Hepatocyte (in vitro differentiated cells): Measurements from ENCODE around the gene ART1. TPM values are rescaled to one million over a fixed set of nuclear protein-coding genes. Genes with fewer than 3 reads are reported as not detected.

Experiments
- DNase-seq: peaks from one replicate; pipeline ENCODE4 v3.0.0-alpha.2; 2016; ENCODE audit warnings: low spot score
- H2AFZ ChIP-seq: fragments of 200-600 bp; sonication (generic); 2 replicates; pipeline ENCODE4 v1.6.0; 2016; ENCODE audit warnings: antibody characterized with exemption, mild to moderate bottlenecking
- H3K27ac ChIP-seq: fragments of 200-600 bp; sonication (generic); 2 replicates; pipeline ENCODE4 v1.5.1; 2016; ENCODE audit warnings: mild to moderate bottlenecking
- H3K27me3 ChIP-seq: fragments of 200-600 bp; sonication (generic); 2 replicates; pipeline ENCODE4 v1.6.1; 2016
- H3K36me3 ChIP-seq: fragments of 200-600 bp; sonication (generic); replicated peaks from 2 replicates; pipeline ENCODE4 v1.5.1; 2016; ENCODE audit warnings: low read depth; ENCODE audit not compliant: insufficient read depth
- H3K4me1 ChIP-seq: fragments of 200-600 bp; sonication (generic); 2 replicates; pipeline ENCODE4 v1.5.1; 2016; ENCODE audit warnings: mild to moderate bottlenecking, moderate library complexity; ENCODE audit not compliant: insufficient read depth
- H3K4me2 ChIP-seq: fragments of 200-600 bp; sonication (generic); 2 replicates; pipeline ENCODE4 v1.6.0; 2016
- H3K4me3 ChIP-seq: fragments of 200-600 bp; sonication (generic); 2 replicates; pipeline ENCODE4 v1.5.1; 2016; ENCODE audit warnings: mild to moderate bottlenecking
- H3K79me2 ChIP-seq: fragments of 200-600 bp; sonication (generic); 2 replicates; pipeline ENCODE4 v1.6.0; 2017; ENCODE audit warnings: mild to moderate bottlenecking
- H3K9me2 ChIP-seq: fragments of 200-600 bp; sonication (generic); replicated peaks from 2 replicates; pipeline ENCODE4 v1.6.0; 2017; ENCODE audit warnings: mild to moderate bottlenecking; ENCODE audit not compliant: insufficient read depth
- H3K9me3 ChIP-seq: fragments of 200-600 bp; sonication (generic); 2 replicates; pipeline ENCODE4 v1.5.1; 2016; ENCODE audit warnings: low read depth, mild to moderate bottlenecking
- H4K20me1 ChIP-seq: fragments of 200-600 bp; sonication (generic); 2 replicates; pipeline ENCODE4 v1.6.0; 2016; ENCODE audit warnings: mild to moderate bottlenecking; ENCODE audit not compliant: insufficient read depth, poor library complexity, severe bottlenecking
- EZH2 ChIP-seq: fragments of 200-600 bp; sonication (generic); IDR thresholded peaks from 2 replicates; pipeline ENCODE4 v1.6.1; 2016; ENCODE audit warnings: antibody characterized with exemption, mild to moderate bottlenecking, borderline replicate concordance
- EZH2phosphoT487 ChIP-seq: fragments of 200-600 bp; sonication (generic); IDR thresholded peaks from one replicate; pipeline ENCODE4 v1.6.1; 2018; ENCODE audit warnings: antibody characterized with exemption, mild to moderate bottlenecking, low read depth, moderate library complexity; ENCODE audit not compliant: unreplicated experiment, severe bottlenecking
- WGBS: methylation state at CpG from one replicate; pipeline ENCODE4 v1.1.6; 2016; ENCODE audit warnings: low lambda C conversion rate; ENCODE audit errors: missing lambda C conversion rate; 5-methylcytosine and 5-hydroxymethylcytosine counted together
- polyA plus RNA-seq: library from polyadenylated mRNA; unstranded; fragments of >200 nt; fragmentation: Nextera tagmentation; extraction: Ambion mirVana; gene quantifications from 2 replicates; pipeline ENCODE4 v1.2.1, GENCODE V29; 2016
- total RNA-seq: library from RNA; depleted of rRNA; stranded (reverse); fragments of >200 nt; gene quantifications from 2 replicates; pipeline ENCODE4 v1.2.3, GENCODE V29; 2014
- TF ChIP-seq, protein P1 (sequence below): fragments of 200-600 bp; sonication (generic); IDR thresholded peaks from 2 replicates; pipeline ENCODE4 v1.5.1; 2016; ENCODE audit warnings: antibody characterized with exemption, mild to moderate bottlenecking; ENCODE audit not compliant: poor library complexity

The ART1 gene
- total and polyA plus RNA-seq, 2 experiments from 2014 or later = not detected

DNA sequence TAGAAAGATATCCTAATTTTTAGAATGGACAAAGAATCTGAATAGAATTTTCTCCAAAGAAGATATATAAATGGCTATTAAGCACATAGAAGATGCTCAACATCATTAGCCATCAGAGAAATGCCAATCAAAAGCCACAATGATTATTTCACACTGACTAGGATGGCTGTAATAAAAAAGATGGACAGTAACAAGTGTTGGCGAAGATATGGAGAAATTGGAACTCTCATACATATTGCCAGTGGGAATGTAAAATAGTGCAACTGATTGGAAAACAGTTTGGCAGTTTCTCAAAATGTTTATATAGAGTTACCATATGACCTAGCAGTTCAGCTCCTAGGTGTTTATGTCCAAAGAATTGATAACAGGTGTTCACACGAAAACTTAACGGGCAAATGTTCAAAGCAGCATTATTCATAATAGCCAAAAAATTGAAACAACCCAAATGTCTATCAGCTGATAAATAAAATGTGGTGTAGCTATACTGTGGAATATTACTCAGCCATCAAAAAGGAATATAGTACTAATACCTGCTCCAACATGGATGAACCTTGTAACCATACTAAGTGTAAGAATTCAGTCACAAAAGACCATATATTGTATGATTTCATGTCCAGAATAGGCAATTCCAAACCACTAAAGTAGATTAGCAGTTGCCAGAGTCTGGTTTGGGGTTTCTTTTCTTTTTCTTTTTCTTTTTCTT lies 32.8 kb upstream of the ART1 start:
- Histone ChIP-seq H3K9me3 (no peaks in the 10 kb centered on the region), H3K4me2 (no peak overlapping the region), H3K4me1 (no peaks in the 10 kb centered on the region), H3K9me2 (no peaks in the 10 kb centered on the region), H3K27me3 (no peaks in the 10 kb centered on the region), H2AFZ (no peak overlapping the region), H3K36me3 (no peaks in the 10 kb centered on the region), H3K27ac (no peak overlapping the region), H4K20me1 (no peaks in the 10 kb centered on the region), H3K4me3 (no peak overlapping the region), H3K79me2 (no peaks in the 10 kb centered on the region)
- DNase-seq = no peak
- TF ChIP-seq EZH2phosphoT487 (no peak), EZH2 (no peak)
- TF ChIP-seq, protein P1, sequence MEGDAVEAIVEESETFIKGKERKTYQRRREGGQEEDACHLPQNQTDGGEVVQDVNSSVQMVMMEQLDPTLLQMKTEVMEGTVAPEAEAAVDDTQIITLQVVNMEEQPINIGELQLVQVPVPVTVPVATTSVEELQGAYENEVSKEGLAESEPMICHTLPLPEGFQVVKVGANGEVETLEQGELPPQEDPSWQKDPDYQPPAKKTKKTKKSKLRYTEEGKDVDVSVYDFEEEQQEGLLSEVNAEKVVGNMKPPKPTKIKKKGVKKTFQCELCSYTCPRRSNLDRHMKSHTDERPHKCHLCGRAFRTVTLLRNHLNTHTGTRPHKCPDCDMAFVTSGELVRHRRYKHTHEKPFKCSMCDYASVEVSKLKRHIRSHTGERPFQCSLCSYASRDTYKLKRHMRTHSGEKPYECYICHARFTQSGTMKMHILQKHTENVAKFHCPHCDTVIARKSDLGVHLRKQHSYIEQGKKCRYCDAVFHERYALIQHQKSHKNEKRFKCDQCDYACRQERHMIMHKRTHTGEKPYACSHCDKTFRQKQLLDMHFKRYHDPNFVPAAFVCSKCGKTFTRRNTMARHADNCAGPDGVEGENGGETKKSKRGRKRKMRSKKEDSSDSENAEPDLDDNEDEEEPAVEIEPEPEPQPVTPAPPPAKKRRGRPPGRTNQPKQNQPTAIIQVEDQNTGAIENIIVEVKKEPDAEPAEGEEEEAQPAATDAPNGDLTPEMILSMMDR = no peak
- WGBS = 99% methylated on average over 3 of the region's 3 CpGs

- no peaks in the 10 kb centered on the region for H4K20me1 ChIP-seq
- no peak overlapping the region for H2AFZ ChIP-seq
- no peak overlapping the region for H3K4me2 ChIP-seq
- no peak for DNase-seq
- WGBS = 64% methylated on average over 10 of the region's 10 CpGs
- TF ChIP-seq, protein P1 = no peak
- TF ChIP-seq EZH2 = no peak
- TF ChIP-seq EZH2phosphoT487 = no peak
- H3K36me3 ChIP-seq = no peaks in the 10 kb centered on the region
- no peaks in the 10 kb centered on the region for H3K4me1 ChIP-seq
- no peak overlapping the region for H3K27ac ChIP-seq
- no peak overlapping the region for H3K4me3 ChIP-seq
- no peaks in the 10 kb centered on the region for H3K9me3 ChIP-seq
- no peaks in the 10 kb centered on the region for H3K27me3 ChIP-seq
- H3K9me2 ChIP-seq = no peaks in the 10 kb centered on the region
- H3K79me2 ChIP-seq = no peaks in the 10 kb centered on the region
These were observed 30.8 kb upstream of the ART1 start for GRCh38 chr11:3613998-3614741.

GRCh38 chr11:3614742-3615171 lies 30.2 kb upstream of the ART1 start:
- TF ChIP-seq, protein P1 = no peak
- TF ChIP-seq EZH2phosphoT487 (no peak), EZH2 (no peak)
- no peak overlapping the region for H3K27ac ChIP-seq
- WGBS = 83% methylated on average over 5 of the region's 5 CpGs

More at GRCh38 chr11:3614742-3615171, 30.2 kb upstream of the ART1 start:
- no peaks in the 10 kb centered on the region for H3K4me1 ChIP-seq
- H3K79me2 ChIP-seq = no peaks in the 10 kb centered on the region
- no peak overlapping the region for H3K4me2 ChIP-seq
- H3K9me3 ChIP-seq = no peaks in the 10 kb centered on the region
- no peaks in the 10 kb centered on the region for H4K20me1 ChIP-seq
- H3K9me2 ChIP-seq = no peaks in the 10 kb centered on the region
- no peaks in the 10 kb centered on the region for H3K36me3 ChIP-seq
- H2AFZ ChIP-seq = no peak overlapping the region
- H3K4me3 ChIP-seq = no peak overlapping the region
- no peak for DNase-seq
- H3K27me3 ChIP-seq = no peaks in the 10 kb centered on the region
